Upper lobe of left lung (tissue), 6 donors: Measurements from ENCODE around the gene NOB1. TPM values are rescaled to one million over a fixed set of nuclear protein-coding genes. Genes with fewer than 3 reads are reported as not detected.

Source experiments
- ATAC-seq, 2 donors: fragments of 200-7000 bp; cut with Tn5 transposase; one replicate each; pipeline ENCODE4 v1.9.1; 2022; ENCODE audit warnings: mild to moderate bottlenecking in 2 of 2, moderate library complexity in 2 of 2; ENCODE audit not compliant: low FRiP score in 2 of 2
- DNase-seq, 2 donors: peaks; one replicate each; pipeline ENCODE4 v3.0.0-alpha.2; 2019 to 2020
- H3K27ac ChIP-seq, 4 donors: fragments of 200-600 bp; sonication (generic); one replicate each; pipeline ENCODE4 v1.5.1; 2016 to 2019
- H3K27me3 ChIP-seq, 4 donors: fragments of 200-600 bp; sonication (generic); one replicate each; pipeline ENCODE4 v1.5.1; 2017 to 2019
- H3K36me3 ChIP-seq, 4 donors: fragments of 200-600 bp; sonication (generic); one replicate each; pipeline ENCODE4 v1.5.1; 2016 to 2019
- H3K4me1 ChIP-seq, 4 donors: fragments of 200-600 bp; sonication (generic); one replicate each; pipeline ENCODE4 v1.5.1; 2018 to 2019
- H3K4me3 ChIP-seq, 4 donors: fragments of 200-600 bp; sonication (generic); one replicate each; pipeline ENCODE4 v1.5.1; 2017 to 2019; ENCODE audit warnings: mild to moderate bottlenecking in 2 of 4, moderate library complexity in 1 of 4
- H3K9me3 ChIP-seq, 4 donors: fragments of 200-600 bp; sonication (generic); one replicate each; pipeline ENCODE4 v1.5.1; 2018 to 2019
- CTCF ChIP-seq, 6 experiments: fragments of 450-650 bp in 4 of 6; fragments of 200-600 bp in 2 of 6; sonication (generic) in 2 of 6; IDR thresholded peaks; one replicate each; pipeline ENCODE4 v1.5.1; 2016 to 2019; ENCODE audit warnings: antibody characterized with exemption in 6 of 6
- EP300 ChIP-seq, 4 donors: sonication (generic); formaldehyde crosslinking; IDR thresholded peaks; one replicate each; pipeline ENCODE4 v1.5.1; 2017; ENCODE audit warnings: antibody characterized with exemption in 4 of 4, control low read depth in 2 of 4
- POLR2A ChIP-seq, 4 donors: fragments of 450-650 bp; IDR thresholded peaks; one replicate each; pipeline ENCODE4 v1.5.1; 2016 to 2017; ENCODE audit warnings: antibody characterized with exemption in 4 of 4, mild to moderate bottlenecking in 2 of 4
- POLR2AphosphoS5 ChIP-seq, 2 donors: sonication (generic); formaldehyde crosslinking; IDR thresholded peaks; one replicate each; pipeline ENCODE4 v1.5.1; 2017; ENCODE audit warnings: antibody characterized with exemption in 2 of 2
- WGBS, 2 donors: methylation state at CpG; one replicate each; pipeline ENCODE4 v1.1.5; 2017 to 2018; 5-methylcytosine and 5-hydroxymethylcytosine counted together
- total RNA-seq, 6 donors: library from RNA; depleted of rRNA in 4 of 6; stranded (reverse); fragments of >200 nt in 4 of 6; gene quantifications; one replicate each; pipeline versions ENCODE4 v1.1.0 to v1.2.1, GENCODE V29; 2016 to 2021
- donor health status: DM: no; HTN: no; CAD: no; lungs with moderate emphysema.
- donor health status: DM: no; HTN: yes; CAD: no; lungs with severe emphysema.

The NOB1 gene
- total RNA-seq, 6 donors from 2014 or later = 24.1 to 38.2 (median 34.3) TPM

- Histone ChIP-seq H3K9me3 (no peaks in the 10 kb centered on the region), H3K4me1 (peaks cover 13 to 41% (median 22%) of the 10 kb centered on the region in 4 donors), H3K27me3 (no peaks in the 10 kb centered on the region), H3K36me3 (no peaks in the 10 kb centered on the region), H3K4me3 (peak overlapping the region in 1 of 4 donors; percentile 52), H3K27ac (peak overlapping the region in 3 of 4 donors; percentile 50 to 88 (median 84))
- TF ChIP-seq POLR2A (IDR thresholded peaks at IDR 0.05) (no peak), CTCF (IDR thresholded peaks at IDR 0.05) (no peak), POLR2AphosphoS5 (IDR thresholded peaks at IDR 0.05) (no peak), EP300 (IDR thresholded peaks at IDR 0.05) (no peak)
- ATAC-seq (peak in 1 of 2 donors; percentile 54), DNase-seq (peak; percentile 72 to 88)
- WGBS, 2 donors = 72 to 80% methylated on average over 5 of the region's 5 CpGs
Observed at GRCh38 chr16:69727916-69728270, 26.8 kb downstream of the NOB1 start.

- ATAC-seq (peak; percentile 97 to 98), DNase-seq (peak; percentile 98)
- Histone ChIP-seq H3K9me3 (no peaks in the 10 kb centered on the region), H3K36me3 (no peaks in the 10 kb centered on the region), H3K27me3 (no peaks in the 10 kb centered on the region), H3K4me3 (peak within 1 kb of the TSS; percentile 45 to 63 (median 54)), H3K27ac (peak within 1 kb of the TSS; percentile 50 to 88 (median 81)), H3K4me1 (peaks cover 13 to 41% (median 22%) of the 10 kb centered on the region in 4 donors)
- WGBS, 2 donors = 0% methylated on average over 8 to 22 of the region's 31 CpGs
- TF ChIP-seq EP300 (IDR thresholded peaks at IDR 0.05) (peak in 1 of 4 donors; percentile 52), CTCF (IDR thresholded peaks at IDR 0.05) (no peak), POLR2AphosphoS5 (IDR thresholded peaks at IDR 0.05) (peak; percentile 7 to 75), POLR2A (IDR thresholded peaks at IDR 0.05) (peak in 3 of 4 donors; percentile 13 to 71 (median 22))
Observed at GRCh38 chr16:69726313-69727060, 28.2 kb downstream of the NOB1 start, which contains the start of gene NQO1. Gene NQO1, minus strand, starts transcription at chr16:69726560. Its CDS starts 121 bp downstream, at chr16:69726439.

- peak overlapping the region; percentile 22 to 63 (median 54) for H3K4me3 ChIP-seq
- peaks cover 13 to 41% (median 22%) of the 10 kb centered on the region in 4 donors for H3K4me1 ChIP-seq
- no peaks in the 10 kb centered on the region for H3K36me3 ChIP-seq
- ATAC-seq = no peak
- TF ChIP-seq EP300 (IDR thresholded peaks at IDR 0.05) = no peak
- no peak for DNase-seq
- no peaks in the 10 kb centered on the region for H3K27me3 ChIP-seq
- H3K27ac ChIP-seq = peak overlapping the region; percentile 50 to 88 (median 81)
- H3K9me3 ChIP-seq = no peaks in the 10 kb centered on the region
- 70 to 73% methylated on average over 31 to 32 of the region's 32 CpGs for WGBS, 2 donors
Observed at GRCh38 chr16:69725480-69726312, 29.0 kb downstream of the NOB1 start.

GRCh38 chr16:69724981-69725479 is 29.7 kb downstream of the NOB1 start:
- 45 to 61% methylated on average over 6 of the region's 6 CpGs for WGBS, 2 donors
- no peak for TF ChIP-seq EP300 (IDR thresholded peaks at IDR 0.05)
- TF ChIP-seq POLR2A (IDR thresholded peaks at IDR 0.05) = no peak
- TF ChIP-seq CTCF (IDR thresholded peaks at IDR 0.05) = no peak
- no peak for TF ChIP-seq POLR2AphosphoS5 (IDR thresholded peaks at IDR 0.05)
- Histone ChIP-seq H3K4me3 (peak overlapping the region in 3 of 4 donors; percentile 52 to 63 (median 57)), H3K27ac (peak overlapping the region in 3 of 4 donors; percentile 78 to 88 (median 84)), H3K9me3 (no peaks in the 10 kb centered on the region), H3K36me3 (no peaks in the 10 kb centered on the region), H3K27me3 (no peaks in the 10 kb centered on the region), H3K4me1 (peaks cover 13 to 41% (median 22%) of the 10 kb centered on the region in 4 donors)
- ATAC-seq (no peak), DNase-seq (no peak)

- H3K36me3 ChIP-seq = no peaks in the 10 kb centered on the region
- 95 to 100% methylated on average over 2 of the region's 2 CpGs for WGBS, 2 donors
- H3K4me1 ChIP-seq = peaks cover 13 to 41% (median 22%) of the 10 kb centered on the region in 4 donors
- TF ChIP-seq POLR2A (IDR thresholded peaks at IDR 0.05) (no peak), EP300 (IDR thresholded peaks at IDR 0.05) (no peak), CTCF (IDR thresholded peaks at IDR 0.05) (no peak), POLR2AphosphoS5 (IDR thresholded peaks at IDR 0.05) (no peak)
- no peaks in the 10 kb centered on the region for H3K9me3 ChIP-seq
- DNase-seq = peak in 1 of 2 donors; percentile 0
- no peak overlapping the region for H3K4me3 ChIP-seq
- peak overlapping the region in 2 of 4 donors; percentile 84 to 88 for H3K27ac ChIP-seq
- H3K27me3 ChIP-seq = no peaks in the 10 kb centered on the region
- no peak for ATAC-seq
Observed at GRCh38 chr16:69724414-69724873, 30.3 kb downstream of the NOB1 start.
